Fibroblast of lung (primary cell): ENCODE measurements around the gene APBA2. TPM values are rescaled to one million over a fixed set of nuclear protein-coding genes. Genes with fewer than 3 reads are reported as not detected.
A peak's percentile ranks its signal among the peaks of the same experiment; 100 is the strongest.

Source experiments
- DNase-seq, 2 donors: peaks; one replicate each; pipeline versions ENCODE4 v3.0.0 to v3.0.0-alpha.2; 2010; ENCODE audit warnings: low read depth in 2 of 2
- H2AFZ ChIP-seq: 2 replicates; pipeline ENCODE4 v1.5.1; 2012; ENCODE audit warnings: low read length, control low read depth, inconsistent platforms
- H3K27ac ChIP-seq: 2 replicates; pipeline ENCODE4 v1.5.1; 2011; ENCODE audit warnings: low read length, control low read depth; ENCODE audit not compliant: insufficient read depth
- H3K27me3 ChIP-seq: 2 replicates; pipeline ENCODE4 v1.5.1; 2011; ENCODE audit warnings: mild to moderate bottlenecking, low read length; ENCODE audit not compliant: control insufficient read depth, insufficient read depth
- H3K36me3 ChIP-seq: 2 replicates; pipeline ENCODE4 v1.5.1; 2011; ENCODE audit warnings: low read length; ENCODE audit not compliant: control insufficient read depth, insufficient read depth
- H3K4me1 ChIP-seq: 2 replicates; pipeline ENCODE4 v1.5.1; 2011; ENCODE audit warnings: low read length; ENCODE audit not compliant: control insufficient read depth, insufficient read depth; ENCODE audit errors: extremely low read depth
- H3K4me2 ChIP-seq: 2 replicates; pipeline ENCODE4 v1.5.1; 2011; ENCODE audit warnings: low read length, control low read depth; ENCODE audit not compliant: insufficient read depth; ENCODE audit errors: extremely low read depth
- H3K4me3 ChIP-seq, 4 experiments: fragments of 200-600 bp in 1 of 4; sonication (generic) in 1 of 4; replicated peaks in 1 of 4; 2 replicates each; pipeline ENCODE4 v1.5.1; 2011 to 2016; ENCODE audit warnings: low read length in 4 of 4, low read depth in 3 of 4, mild to moderate bottlenecking in 3 of 4, control low read depth in 2 of 4, inconsistent platforms in 1 of 4, mixed read lengths in 1 of 4; ENCODE audit not compliant: insufficient read depth in 1 of 4; ENCODE audit errors: control extremely low read depth in 1 of 4
- H3K79me2 ChIP-seq: 2 replicates; pipeline ENCODE4 v1.5.1; 2012; ENCODE audit warnings: mild to moderate bottlenecking, low read length, inconsistent platforms; ENCODE audit not compliant: control insufficient read depth, insufficient read depth
- H3K9ac ChIP-seq: 2 replicates; pipeline ENCODE4 v1.5.1; 2011; ENCODE audit warnings: mild to moderate bottlenecking, low read length, control low read depth; ENCODE audit not compliant: insufficient read depth
- H3K9me3 ChIP-seq: 2 replicates; pipeline ENCODE4 v1.5.1; 2012; ENCODE audit warnings: low read depth, low read length; ENCODE audit not compliant: control insufficient read depth, insufficient read depth
- H4K20me1 ChIP-seq: 2 replicates; pipeline ENCODE4 v1.5.1; 2011; ENCODE audit warnings: low read length; ENCODE audit not compliant: control insufficient read depth, insufficient read depth; ENCODE audit errors: extremely low read depth
- EZH2 ChIP-seq: IDR thresholded peaks from 2 replicates; pipeline ENCODE4 v1.5.1; 2012; ENCODE audit warnings: low read length, control low read depth, mild to moderate bottlenecking; ENCODE audit errors: missing control alignments
- polyA plus RNA-seq, 2 donors: library from polyadenylated mRNA; depleted of rRNA in 1 of 2; stranded (reverse) in 1 of 2; unstranded in 1 of 2; fragments of >200 nt; gene quantifications; 2 replicates each; pipeline ENCODE4 v1.2.1, GENCODE V29; 2011 to 2012; ENCODE audit warnings: missing spikeins in 1 of 2
- total RNA-seq: library from RNA; depleted of rRNA; stranded (reverse); fragments of >200 nt; gene quantifications from 2 replicates; pipeline ENCODE4 v1.2.1, GENCODE V29; 2014
- TF ChIP-seq, protein P1 (sequence below), 2 donors: IDR thresholded peaks in 1 of 2; conservative IDR thresholded peaks in 1 of 2; 1 replicate in 1 of 2; 2 replicates in 1 of 2; pipeline ENCODE4 v1.5.1; 2011 to 2012; ENCODE audit warnings: low read length in 2 of 2, control low read depth in 1 of 2, inconsistent platforms in 1 of 2, low read depth in 1 of 2, mild to moderate bottlenecking in 1 of 2

The APBA2 gene
- total and polyA plus RNA-seq, 2 donors (not counting 1 experiment from before 2014, with no cell fraction given) = 9.5 to 20.3 TPM

DNA sequence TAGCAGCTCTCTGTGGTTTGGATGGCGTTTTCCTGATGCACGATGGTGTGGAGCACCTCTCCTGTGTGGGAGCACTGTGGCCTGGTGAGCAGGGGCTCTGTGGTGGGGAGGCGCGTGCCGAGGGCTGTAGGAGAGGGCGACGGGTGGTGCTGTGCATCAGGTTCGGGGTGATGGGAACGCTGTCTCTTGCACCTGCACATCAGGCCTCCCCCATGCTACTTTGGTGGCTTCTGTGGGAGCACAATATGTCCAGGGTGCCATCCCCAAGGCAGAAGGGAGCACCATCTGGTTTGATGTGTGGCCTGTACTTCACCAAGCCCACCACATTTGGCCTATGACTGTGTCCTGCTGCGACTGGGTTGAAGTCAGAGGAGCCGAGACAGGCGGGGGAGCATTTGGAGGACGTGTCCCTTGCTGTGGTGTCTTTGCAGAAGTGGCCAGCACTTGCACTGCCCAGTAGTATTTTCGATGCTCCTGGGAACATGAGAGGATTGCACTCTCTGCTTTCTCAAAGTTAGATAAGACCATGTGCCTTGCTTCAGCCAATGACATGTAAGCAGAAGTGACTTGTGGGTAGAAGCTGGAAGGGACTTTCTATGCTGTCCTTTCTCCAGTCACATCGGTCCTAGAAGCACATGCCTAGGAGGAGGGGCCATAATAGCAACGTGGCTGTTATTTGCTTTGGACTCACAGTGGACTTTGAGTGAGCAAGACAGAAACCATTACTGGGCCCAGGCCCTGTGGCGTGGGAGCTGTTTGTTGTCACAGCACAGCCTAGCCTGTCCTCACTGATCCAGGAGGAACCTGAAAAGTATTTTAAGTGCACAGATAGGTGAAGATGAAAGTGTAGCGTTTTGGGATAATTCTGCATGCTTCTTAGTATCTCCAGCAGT is 72.1 kb downstream of the APBA2 start:
- Histone ChIP-seq H3K27me3 (no peaks in the 10 kb centered on the region), H3K27ac (no peak overlapping the region), H3K4me1 (no peaks in the 10 kb centered on the region), H3K4me3 (no peak overlapping the region), H3K4me2 (no peak overlapping the region), H3K9ac (no peak overlapping the region), H3K79me2 (no peaks in the 10 kb centered on the region), H4K20me1 (no peaks in the 10 kb centered on the region), H3K9me3 (no peaks in the 10 kb centered on the region), H3K36me3 (no peaks in the 10 kb centered on the region), H2AFZ (no peak overlapping the region)
- no peak for TF ChIP-seq EZH2
- TF ChIP-seq, protein P1, sequence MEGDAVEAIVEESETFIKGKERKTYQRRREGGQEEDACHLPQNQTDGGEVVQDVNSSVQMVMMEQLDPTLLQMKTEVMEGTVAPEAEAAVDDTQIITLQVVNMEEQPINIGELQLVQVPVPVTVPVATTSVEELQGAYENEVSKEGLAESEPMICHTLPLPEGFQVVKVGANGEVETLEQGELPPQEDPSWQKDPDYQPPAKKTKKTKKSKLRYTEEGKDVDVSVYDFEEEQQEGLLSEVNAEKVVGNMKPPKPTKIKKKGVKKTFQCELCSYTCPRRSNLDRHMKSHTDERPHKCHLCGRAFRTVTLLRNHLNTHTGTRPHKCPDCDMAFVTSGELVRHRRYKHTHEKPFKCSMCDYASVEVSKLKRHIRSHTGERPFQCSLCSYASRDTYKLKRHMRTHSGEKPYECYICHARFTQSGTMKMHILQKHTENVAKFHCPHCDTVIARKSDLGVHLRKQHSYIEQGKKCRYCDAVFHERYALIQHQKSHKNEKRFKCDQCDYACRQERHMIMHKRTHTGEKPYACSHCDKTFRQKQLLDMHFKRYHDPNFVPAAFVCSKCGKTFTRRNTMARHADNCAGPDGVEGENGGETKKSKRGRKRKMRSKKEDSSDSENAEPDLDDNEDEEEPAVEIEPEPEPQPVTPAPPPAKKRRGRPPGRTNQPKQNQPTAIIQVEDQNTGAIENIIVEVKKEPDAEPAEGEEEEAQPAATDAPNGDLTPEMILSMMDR (conservative IDR thresholded peaks at IDR 0.05 in 1 of 2, IDR thresholded peaks at IDR 0.05 in 1 of 2; ENCODE audit: low read depth in 1 of 2, low read length in 2 of 2) = no peak
- no peak for DNase-seq

DNA sequence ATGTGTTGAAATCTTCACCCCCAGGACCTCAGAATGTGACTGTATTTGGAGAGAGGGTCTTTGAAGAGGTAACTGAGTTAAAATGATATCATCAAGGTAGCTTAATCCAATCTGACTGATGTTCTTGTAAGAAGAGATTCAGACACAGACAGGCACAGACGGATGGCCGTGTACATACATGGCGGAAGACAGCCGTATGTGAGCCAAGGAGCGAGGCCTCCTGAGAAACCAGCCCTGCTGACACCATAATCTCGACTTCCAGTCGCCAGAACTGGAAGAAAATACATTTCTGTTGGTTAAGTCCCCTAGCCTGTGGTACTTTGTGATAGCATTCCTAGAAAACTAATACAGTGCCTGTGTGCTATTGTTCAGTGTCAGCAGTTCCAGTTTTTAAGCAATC is 73.6 kb downstream of the APBA2 start:
- Histone ChIP-seq H3K4me3 (no peak overlapping the region), H3K79me2 (no peaks in the 10 kb centered on the region), H4K20me1 (no peaks in the 10 kb centered on the region), H3K9ac (no peak overlapping the region), H3K9me3 (no peaks in the 10 kb centered on the region), H3K36me3 (no peaks in the 10 kb centered on the region), H3K27me3 (no peaks in the 10 kb centered on the region), H3K27ac (no peak overlapping the region), H2AFZ (no peak overlapping the region), H3K4me2 (no peak overlapping the region), H3K4me1 (no peaks in the 10 kb centered on the region)
- TF ChIP-seq, protein P1 (conservative IDR thresholded peaks at IDR 0.05 in 1 of 2, IDR thresholded peaks at IDR 0.05 in 1 of 2; ENCODE audit: low read depth in 1 of 2, low read length in 2 of 2) = no peak
- no peak for TF ChIP-seq EZH2
- DNase-seq = no peak

DNA sequence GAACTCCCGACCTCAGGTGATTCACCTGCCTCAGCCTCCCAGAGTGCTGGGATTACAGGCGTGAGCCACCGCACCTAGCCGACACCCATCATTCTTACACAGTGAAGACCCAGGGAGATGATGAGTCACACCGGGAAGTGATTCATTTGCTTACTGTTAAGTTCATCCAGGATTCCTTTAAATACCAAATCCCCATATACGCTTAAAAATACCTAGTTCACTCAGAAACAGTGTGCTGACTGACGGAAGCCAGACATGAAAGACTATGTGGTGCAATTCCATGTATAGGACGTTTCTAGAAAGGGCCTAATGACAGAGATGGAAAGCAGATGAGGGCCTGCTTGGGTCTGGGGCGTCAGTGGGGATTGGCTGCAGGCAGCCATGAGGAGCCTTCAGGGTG is 75.2 kb downstream of the APBA2 start:
- Histone ChIP-seq H3K4me3 (no peak overlapping the region), H3K27me3 (no peaks in the 10 kb centered on the region), H3K79me2 (no peaks in the 10 kb centered on the region), H2AFZ (no peak overlapping the region), H4K20me1 (no peaks in the 10 kb centered on the region), H3K27ac (no peak overlapping the region), H3K9me3 (no peaks in the 10 kb centered on the region), H3K4me2 (no peak overlapping the region), H3K9ac (no peak overlapping the region), H3K4me1 (no peaks in the 10 kb centered on the region), H3K36me3 (no peaks in the 10 kb centered on the region)
- no peak for TF ChIP-seq EZH2
- TF ChIP-seq, protein P1 (conservative IDR thresholded peaks at IDR 0.05 in 1 of 2, IDR thresholded peaks at IDR 0.05 in 1 of 2; ENCODE audit: low read depth in 1 of 2, low read length in 2 of 2) = no peak
- DNase-seq = peak; percentile 70 to 96
